B cell (primary cell): ENCODE results near the gene FCHO2. TPM values are rescaled to one million over a fixed set of nuclear protein-coding genes. Genes with fewer than 3 reads are reported as not detected.

Experiments
- ATAC-seq: fragments of 200-7000 bp; cut with Tn5 transposase; one replicate; pipeline ENCODE4 v1.10.0; 2021; ENCODE audit warnings: low read depth, mild to moderate bottlenecking, moderate number of reproducible peaks, moderate library complexity
- CTCF ChIA-PET: fragments of 350-600 bp; sonication (Branson Sonifier 250); formaldehyde crosslinking; loops from one replicate; lab custom pipeline; 2021; ENCODE audit warnings: antibody characterized with exemption, inconsistent platforms; lab: Charles Lee
- POLR2A ChIA-PET: fragments of 350-600 bp; sonication (Branson Sonifier 250); formaldehyde crosslinking; loops from one replicate; lab custom pipeline; 2021; ENCODE audit warnings: antibody characterized with exemption; lab: Charles Lee
- DNase-seq: peaks from one replicate; pipeline ENCODE4 v3.0.0; 2013
- H2AFZ ChIP-seq: 2 replicates; pipeline ENCODE4 v1.6.1; 2012; ENCODE audit warnings: mild to moderate bottlenecking, low read depth, low read length; ENCODE audit not compliant: insufficient read depth, poor library complexity, severe bottlenecking
- H3K27ac ChIP-seq, 2 donors: 1 replicate in 1 of 2; 2 replicates in 1 of 2; pipeline ENCODE4 v1.5.1; 2012 to 2013; ENCODE audit warnings: low read length in 2 of 2, mild to moderate bottlenecking in 2 of 2, moderate library complexity in 1 of 2
- H3K27me3 ChIP-seq, 4 experiments: fragments of 200-600 bp in 1 of 4; sonication (generic) in 1 of 4; replicated peaks in 1 of 4; 1 replicate in 2 of 4; 2 replicates in 2 of 4; pipeline versions ENCODE4 v1.6.1 to v1.7.0; 2013 to 2016; ENCODE audit warnings: low read length in 3 of 4, mild to moderate bottlenecking in 2 of 4, mixed read lengths in 1 of 4, moderate library complexity in 1 of 4; ENCODE audit not compliant: insufficient read depth in 4 of 4, control insufficient read depth in 3 of 4; ENCODE audit errors: control extremely low read depth in 1 of 4
- H3K36me3 ChIP-seq, 2 experiments: replicated peaks in 1 of 2; 1 replicate in 1 of 2; 2 replicates in 1 of 2; pipeline versions ENCODE4 v1.6.1 to v1.7.1; 2013; ENCODE audit warnings: low read length in 1 of 2; ENCODE audit not compliant: insufficient read depth in 2 of 2, control insufficient read depth in 1 of 2; ENCODE audit errors: control extremely low read depth in 1 of 2, extremely low read depth in 1 of 2
- H3K4me1 ChIP-seq, 2 donors: fragments of 200-600 bp in 1 of 2; sonication (generic) in 1 of 2; 1 replicate in 1 of 2; 2 replicates in 1 of 2; pipeline versions ENCODE4 v1.5.1 to v1.6.1; 2013 to 2017; ENCODE audit warnings: low read length in 2 of 2; ENCODE audit not compliant: control insufficient read depth in 2 of 2, insufficient read depth in 2 of 2
- H3K4me2 ChIP-seq: replicated peaks from 2 replicates; pipeline ENCODE3; 2012; ENCODE audit warnings: mild to moderate bottlenecking, low read depth, low read length; ENCODE audit not compliant: poor library complexity, severe bottlenecking
- H3K4me3 ChIP-seq, 5 experiments: fragments of 200-600 bp in 1 of 5; sonication (generic) in 1 of 5; 1 replicate in 3 of 5; 2 replicates in 2 of 5; pipeline versions ENCODE4 v1.5.1 to v1.7.0; 2011 to 2016; ENCODE audit warnings: low read length in 4 of 5, mild to moderate bottlenecking in 4 of 5, low read depth in 2 of 5, control low read depth in 1 of 5, moderate library complexity in 1 of 5; ENCODE audit not compliant: insufficient read depth in 1 of 5; ENCODE audit errors: control extremely low read depth in 1 of 5, extremely low read depth in 1 of 5
- H3K79me2 ChIP-seq: fragments of 200-600 bp; sonication (generic); one replicate; pipeline ENCODE4 v1.6.0; 2016; ENCODE audit warnings: low read length; ENCODE audit not compliant: control insufficient read depth, insufficient read depth
- H3K9ac ChIP-seq: fragments of 200-600 bp; sonication (generic); 2 replicates; pipeline ENCODE4 v1.6.1; 2017; ENCODE audit warnings: mild to moderate bottlenecking, low read length, moderate library complexity
- H3K9me3 ChIP-seq, 3 donors: one replicate each; pipeline versions ENCODE4 v1.6.1 to v1.7.1; 2013; ENCODE audit warnings: low read length in 2 of 3; ENCODE audit not compliant: control insufficient read depth in 2 of 3, insufficient read depth in 1 of 3; ENCODE audit errors: control extremely low read depth in 1 of 3
- H4K20me1 ChIP-seq: 2 replicates; pipeline ENCODE4 v1.6.0; 2012; ENCODE audit warnings: mild to moderate bottlenecking, low read length; ENCODE audit not compliant: insufficient read depth, control insufficient read depth, poor library complexity, severe bottlenecking
- H3K27ac Mint-ChIP-seq: one replicate; pipeline ENCODE4 v1.8.0; 2021; ENCODE audit warnings: mixed read lengths
- H3K27me3 Mint-ChIP-seq: one replicate; pipeline ENCODE4 v1.8.0; 2021; ENCODE audit warnings: mixed read lengths
- H3K4me1 Mint-ChIP-seq: one replicate; pipeline ENCODE4 v1.8.0; 2021; ENCODE audit warnings: mixed read lengths
- H3K4me3 Mint-ChIP-seq: one replicate; pipeline ENCODE4 v1.8.0; 2021; ENCODE audit warnings: mixed read lengths
- H3K9me3 Mint-ChIP-seq: one replicate; pipeline ENCODE4 v1.8.0; 2022; ENCODE audit warnings: mixed read lengths; ENCODE audit not compliant: insufficient read depth
- CTCF ChIP-seq: fragments of 200-600 bp; IDR thresholded peaks from one replicate; pipeline ENCODE4 v1.8.0; 2022; ENCODE audit warnings: antibody characterized with exemption, mild to moderate bottlenecking
- EZH2 ChIP-seq: IDR thresholded peaks from 2 replicates; pipeline ENCODE4 v1.6.1; 2012; ENCODE audit warnings: borderline replicate concordance, low read depth, mild to moderate bottlenecking, moderate library complexity, low read length; ENCODE audit not compliant: insufficient read depth, poor library complexity, severe bottlenecking
- WGBS: methylation state at CpG from one replicate; pipeline ENCODE4 v1.1.5; 2013; ENCODE audit warnings: missing lambda C conversion rate; ENCODE audit not compliant: insufficient coverage; 5-methylcytosine and 5-hydroxymethylcytosine counted together
- intact Hi-C: fragments of 100-400 bp; cut with micrococcal nuclease; formaldehyde crosslinking; loops from one replicate; pipeline ENCODE4 v1.10.0; 2022
- polyA plus RNA-seq: library from polyadenylated mRNA; depleted of rRNA; stranded (reverse); fragments of >200 nt; gene quantifications from 2 replicates; pipeline ENCODE4 v1.2.3, GENCODE V29; 2012
- total RNA-seq, 2 donors: library from RNA; stranded (reverse); fragments of 120-200 nt in 1 of 2; gene quantifications; 1 replicate in 1 of 2; 2 replicates in 1 of 2; pipeline versions ENCODE4 v1.2.3 to v1.2.4, GENCODE V29; 2013 to 2022

FCHO2 gene
- total and polyA plus RNA-seq, 2 donors (not counting 1 experiment from before 2014, with no cell fraction given) = 1.5 to 11.0 TPM

GRCh38 chr5:73110190-73110589 lies 154.3 kb downstream of the FCHO2 start:
- Histone ChIP-seq H3K27me3 (peaks cover 0 to 4% (median 0%) of the 10 kb centered on the region in 4 experiments), H3K4me3 (no peak overlapping the region), H3K9ac (no peak overlapping the region), H3K27ac (no peak overlapping the region), H3K36me3 (no peaks in the 10 kb centered on the region), H2AFZ (no peak overlapping the region), H4K20me1 (no peaks in the 10 kb centered on the region), H3K4me1 (no peaks in the 10 kb centered on the region), H3K9me3 (no peaks in the 10 kb centered on the region), H3K4me2 (no peak overlapping the region), H3K79me2 (no peaks in the 10 kb centered on the region)
- H3K4me1 Mint-ChIP-seq = no peaks in the 10 kb centered on the region
- ATAC-seq = no peak
- DNase-seq = no peak
- no peak for TF ChIP-seq EZH2
- TF ChIP-seq CTCF = no peak
- POLR2A ChIA-PET = no interaction called here
- intact Hi-C loops = no loop called here
- H3K27me3 Mint-ChIP-seq = peaks cover 32% of the 10 kb centered on the region
- peaks cover 3% of the 10 kb centered on the region for H3K9me3 Mint-ChIP-seq
- H3K27ac Mint-ChIP-seq = no peak overlapping the region
- H3K4me3 Mint-ChIP-seq = no peak overlapping the region
- CTCF ChIA-PET = interaction anchor here (0.7 kb wide), 1 partner anchor 1355 kb away, joined by 3 read pairs; no protein-coding TSS in a partner anchor
- 50% methylated on average over 1 of the region's 1 CpG for WGBS

GRCh38 chr5:73111536-73111935 lies 155.7 kb downstream of the FCHO2 start:
- no peak for ATAC-seq
- TF ChIP-seq EZH2 (no peak), CTCF (no peak)
- DNase-seq = no peak
- POLR2A ChIA-PET = no interaction called here
- Histone ChIP-seq H2AFZ (no peak overlapping the region), H4K20me1 (no peaks in the 10 kb centered on the region), H3K9me3 (no peaks in the 10 kb centered on the region), H3K4me2 (no peak overlapping the region), H3K4me1 (no peaks in the 10 kb centered on the region), H3K27ac (no peak overlapping the region), H3K27me3 (peaks cover 0 to 4% (median 1%) of the 10 kb centered on the region in 4 experiments), H3K36me3 (no peaks in the 10 kb centered on the region), H3K9ac (no peak overlapping the region), H3K4me3 (no peak overlapping the region), H3K79me2 (no peaks in the 10 kb centered on the region)
- H3K4me3 Mint-ChIP-seq = no peak overlapping the region
- H3K4me1 Mint-ChIP-seq = no peaks in the 10 kb centered on the region
- no peak overlapping the region for H3K27ac Mint-ChIP-seq
- CTCF ChIA-PET = no interaction called here
- intact Hi-C loops = no loop called here
- WGBS = no CpG with 5 or more reads among the region's 1 CpG
- peaks cover 33% of the 10 kb centered on the region for H3K27me3 Mint-ChIP-seq
- peaks cover 3% of the 10 kb centered on the region for H3K9me3 Mint-ChIP-seq
